ENCODE measurements around the gene NR2F1.
"Not testable (repeated sequence)": the region's sequence is repeated elsewhere in the genome, so short reads cannot be mapped to it uniquely, and the experiment has no call there.

Gene NR2F1

GRCh38 chr5:93582677-93583438 is at the start of gene NR2F1:
Gene NR2F1, plus strand, starts transcription at chr5:93583222. Its CDS starts 1,802 bp downstream, at chr5:93585024.
- no peak for DNase-seq

GRCh38 chr5:93545872-93546271 is 37.1 kb upstream of the NR2F1 start:
- DNase-seq = no peak

- DNase-seq = not testable (repeated sequence)
These were observed 33.4 kb upstream of the NR2F1 start for GRCh38 chr5:93549594-93549993.

- DNase-seq = no peak
These were observed 25.9 kb upstream of the NR2F1 start for GRCh38 chr5:93557021-93557604.

GRCh38 chr5:93566091-93566490 is 16.9 kb upstream of the NR2F1 start:
- DNase-seq = no peak

GRCh38 chr5:93567424-93567823 is 15.6 kb upstream of the NR2F1 start:
- DNase-seq = no peak

GRCh38 chr5:93569300-93570160 is 13.5 kb upstream of the NR2F1 start:
- DNase-seq = no peak

- DNase-seq = no peak
These were observed 12.5 kb upstream of the NR2F1 start for GRCh38 chr5:93570294-93571113.

GRCh38 chr5:93571114-93571949 is 11.7 kb upstream of the NR2F1 start:
- no peak for DNase-seq

GRCh38 chr5:93572101-93572607 is 10.9 kb upstream of the NR2F1 start:
- DNase-seq = no peak

GRCh38 chr5:93572608-93573353 is 10.2 kb upstream of the NR2F1 start:
- DNase-seq = no peak

- no peak for DNase-seq
These were observed 9.4 kb upstream of the NR2F1 start for GRCh38 chr5:93573354-93574351.

GRCh38 chr5:93574491-93575305 is 8.3 kb upstream of the NR2F1 start:
- DNase-seq = no peak

- DNase-seq = no peak
These were observed 7.3 kb upstream of the NR2F1 start for GRCh38 chr5:93575461-93576414.

GRCh38 chr5:93576994-93577853 is 5.8 kb upstream of the NR2F1 start:
- DNase-seq = no peak

Measured in stimulated activated CD4-positive, alpha-beta T cell treated with anti-CD3 and anti-CD28 coated beads, Interleukin-1b, Interleukin-23, amount 100 ng/mL, for 48 hours (primary cell).